T-helper 17 cell (primary cell): ENCODE data around the gene TMEM238L. TPM values are rescaled to one million over a fixed set of nuclear protein-coding genes. Genes with fewer than 3 reads are reported as not detected.
A peak's percentile ranks its signal among the peaks of the same experiment; 100 is the strongest.

Experiments
- ATAC-seq: fragments of 150-1000 bp; cut with Tn5 transposase; 2 replicates; pipeline ENCODE4 v1.10.0; 2021; ENCODE audit warnings: mild to moderate bottlenecking, moderate library complexity
- DNase-seq, 3 donors: peaks; one replicate each; pipeline versions ENCODE4 v3.0.0 to v3.0.0-alpha.2; 2020 to 2021
- H3K9me3 ChIP-seq: one replicate; pipeline ENCODE4 v1.7.0; 2013; ENCODE audit warnings: low read length, mild to moderate bottlenecking; ENCODE audit not compliant: control insufficient read depth, poor library complexity, severe bottlenecking
- H3K27ac Mint-ChIP-seq: one replicate; pipeline ENCODE4 v1.8.0; 2022; ENCODE audit warnings: mild to moderate bottlenecking, moderate library complexity, mixed read lengths
- H3K27me3 Mint-ChIP-seq: one replicate; pipeline ENCODE4 v1.8.0; 2022; ENCODE audit warnings: mixed read lengths
- H3K36me3 Mint-ChIP-seq: one replicate; pipeline ENCODE4 v1.8.0; 2022; ENCODE audit warnings: low read depth, mixed read lengths
- H3K4me1 Mint-ChIP-seq: one replicate; pipeline ENCODE4 v1.8.0; 2022; ENCODE audit warnings: mild to moderate bottlenecking, mixed read lengths
- H3K4me3 Mint-ChIP-seq: one replicate; pipeline ENCODE4 v1.8.0; 2022; ENCODE audit warnings: mild to moderate bottlenecking, moderate library complexity, mixed read lengths
- total RNA-seq, 4 donors: library from RNA in 2 of 4; stranded (reverse) in 2 of 4; gene quantifications; one replicate each; pipeline ENCODE4 v1.2.3 and lab custom pipeline; 2022 to 2026

TMEM238L gene
- total RNA-seq, 2 donors from 2014 or later: not detected

- ATAC-seq (no peak), DNase-seq (no peak)
- Mint-ChIP-seq H3K4me3 (no peak overlapping the region), H3K27ac (no peak overlapping the region), H3K4me1 (no peaks in the 10 kb centered on the region), H3K36me3 (peaks cover 3% of the 10 kb centered on the region), H3K27me3 (no peaks in the 10 kb centered on the region)
- peaks cover 3% of the 10 kb centered on the region for H3K9me3 ChIP-seq
Measured at GRCh38 chr17:10776381-10776780, 27.5 kb downstream of the TMEM238L start.

- DNase-seq (no peak), ATAC-seq (no peak)
- H3K27ac Mint-ChIP-seq: no peak overlapping the region
- no peaks in the 10 kb centered on the region for H3K27me3 Mint-ChIP-seq
- H3K4me1 Mint-ChIP-seq: no peaks in the 10 kb centered on the region
- peaks cover 3% of the 10 kb centered on the region for H3K9me3 ChIP-seq
- no peak overlapping the region for H3K4me3 Mint-ChIP-seq
- H3K36me3 Mint-ChIP-seq: peaks cover 4% of the 10 kb centered on the region
Measured at GRCh38 chr17:10775740-10776356, 28.1 kb downstream of the TMEM238L start.

GRCh38 chr17:10775058-10775457 lies 28.8 kb downstream of the TMEM238L start:
- Mint-ChIP-seq H3K36me3 (peaks cover 5% of the 10 kb centered on the region), H3K27ac (no peak overlapping the region), H3K27me3 (no peaks in the 10 kb centered on the region), H3K4me3 (no peak overlapping the region), H3K4me1 (peaks cover 2% of the 10 kb centered on the region)
- peaks cover 3% of the 10 kb centered on the region for H3K9me3 ChIP-seq
- ATAC-seq (no peak), DNase-seq (no peak)

GRCh38 chr17:10773391-10773790 lies 30.5 kb downstream of the TMEM238L start:
- H3K27me3 Mint-ChIP-seq: no peaks in the 10 kb centered on the region
- DNase-seq (no peak), ATAC-seq (no peak)
- H3K4me3 Mint-ChIP-seq: no peak overlapping the region
- peaks cover 2% of the 10 kb centered on the region for H3K4me1 Mint-ChIP-seq
- no peak overlapping the region for H3K27ac Mint-ChIP-seq
- peaks cover 5% of the 10 kb centered on the region for H3K36me3 Mint-ChIP-seq
- H3K9me3 ChIP-seq: peaks cover 7% of the 10 kb centered on the region

GRCh38 chr17:10772425-10773380 lies 31.2 kb downstream of the TMEM238L start:
- Mint-ChIP-seq H3K4me1 (peaks cover 2% of the 10 kb centered on the region), H3K4me3 (no peak overlapping the region), H3K27ac (no peak overlapping the region), H3K27me3 (no peaks in the 10 kb centered on the region), H3K36me3 (peaks cover 5% of the 10 kb centered on the region)
- ATAC-seq (no peak), DNase-seq (peak in 1 of 3 donors; percentile 15)
- H3K9me3 ChIP-seq: peaks cover 7% of the 10 kb centered on the region

GRCh38 chr17:10771148-10771547 lies 32.8 kb downstream of the TMEM238L start:
- no peak overlapping the region for H3K4me3 Mint-ChIP-seq
- ATAC-seq (no peak), DNase-seq (no peak)
- no peak overlapping the region for H3K27ac Mint-ChIP-seq
- H3K9me3 ChIP-seq: peaks cover 7% of the 10 kb centered on the region
- H3K36me3 Mint-ChIP-seq: peaks cover 5% of the 10 kb centered on the region
- H3K4me1 Mint-ChIP-seq: peaks cover 2% of the 10 kb centered on the region
- H3K27me3 Mint-ChIP-seq: no peaks in the 10 kb centered on the region

GRCh38 chr17:10769840-10770239 lies 34.1 kb downstream of the TMEM238L start:
- no peak overlapping the region for H3K27ac Mint-ChIP-seq
- DNase-seq (no peak), ATAC-seq (no peak)
- H3K4me3 Mint-ChIP-seq: no peak overlapping the region
- peaks cover 5% of the 10 kb centered on the region for H3K36me3 Mint-ChIP-seq
- H3K27me3 Mint-ChIP-seq: no peaks in the 10 kb centered on the region
- peaks cover 7% of the 10 kb centered on the region for H3K9me3 ChIP-seq
- peaks cover 2% of the 10 kb centered on the region for H3K4me1 Mint-ChIP-seq

GRCh38 chr17:10768750-10769251 lies 35.1 kb downstream of the TMEM238L start:
- peaks cover 2% of the 10 kb centered on the region for H3K4me1 Mint-ChIP-seq
- peaks cover 5% of the 10 kb centered on the region for H3K36me3 Mint-ChIP-seq
- H3K4me3 Mint-ChIP-seq: no peak overlapping the region
- peaks cover 7% of the 10 kb centered on the region for H3K9me3 ChIP-seq
- ATAC-seq: no peak
- DNase-seq: no peak
- H3K27ac Mint-ChIP-seq: no peak overlapping the region
- H3K27me3 Mint-ChIP-seq: no peaks in the 10 kb centered on the region

GRCh38 chr17:10767232-10767631 lies 36.7 kb downstream of the TMEM238L start:
- DNase-seq (no peak), ATAC-seq (no peak)
- Mint-ChIP-seq H3K36me3 (peaks cover 5% of the 10 kb centered on the region), H3K4me1 (peaks cover 2% of the 10 kb centered on the region), H3K4me3 (no peak overlapping the region), H3K27me3 (peaks cover 2% of the 10 kb centered on the region), H3K27ac (no peak overlapping the region)
- H3K9me3 ChIP-seq: peaks cover 7% of the 10 kb centered on the region

- no peaks in the 10 kb centered on the region for H3K9me3 ChIP-seq
- no peak for ATAC-seq
- Mint-ChIP-seq H3K4me1 (no peaks in the 10 kb centered on the region), H3K4me3 (no peak overlapping the region), H3K27ac (no peak overlapping the region), H3K27me3 (peaks cover 10% of the 10 kb centered on the region), H3K36me3 (peaks cover 2% of the 10 kb centered on the region)
- DNase-seq: no peak
Measured at GRCh38 chr17:10762037-10762436, 41.9 kb downstream of the TMEM238L start.

GRCh38 chr17:10761281-10761680 lies 42.6 kb downstream of the TMEM238L start:
- no peak overlapping the region for H3K27ac Mint-ChIP-seq
- no peaks in the 10 kb centered on the region for H3K9me3 ChIP-seq
- no peak overlapping the region for H3K4me3 Mint-ChIP-seq
- DNase-seq (no peak), ATAC-seq (no peak)
- H3K27me3 Mint-ChIP-seq: peaks cover 10% of the 10 kb centered on the region
- H3K4me1 Mint-ChIP-seq: no peaks in the 10 kb centered on the region
- peaks cover 2% of the 10 kb centered on the region for H3K36me3 Mint-ChIP-seq

GRCh38 chr17:10758062-10758461 lies 45.8 kb downstream of the TMEM238L start:
- no peaks in the 10 kb centered on the region for H3K9me3 ChIP-seq
- Mint-ChIP-seq H3K27me3 (peaks cover 10% of the 10 kb centered on the region), H3K4me3 (no peak overlapping the region), H3K27ac (no peak overlapping the region), H3K36me3 (peaks cover 2% of the 10 kb centered on the region), H3K4me1 (peaks cover 2% of the 10 kb centered on the region)
- ATAC-seq: no peak
- DNase-seq: no peak

- H3K4me3 Mint-ChIP-seq: no peak overlapping the region
- ATAC-seq (no peak), DNase-seq (no peak)
- H3K27ac Mint-ChIP-seq: no peak overlapping the region
- H3K9me3 ChIP-seq: no peaks in the 10 kb centered on the region
- peaks cover 2% of the 10 kb centered on the region for H3K4me1 Mint-ChIP-seq
- H3K27me3 Mint-ChIP-seq: peaks cover 10% of the 10 kb centered on the region
- peaks cover 2% of the 10 kb centered on the region for H3K36me3 Mint-ChIP-seq
Measured at GRCh38 chr17:10757647-10758046, 46.3 kb downstream of the TMEM238L start.
